Mesenchymal stem cell (in vitro differentiated cells and primary cell): ENCODE measurements around the gene HNMT.

Source experiments
- DNase-seq: peaks from one replicate; pipeline ENCODE4 v3.0.0-alpha.2; 2013
- H2AFZ ChIP-seq: one replicate; pipeline ENCODE4 v1.6.1; 2013; ENCODE audit warnings: low read depth, mild to moderate bottlenecking, control low read depth, inconsistent platforms, low read length, moderate library complexity
- H2AK5ac ChIP-seq: 2 replicates; pipeline ENCODE4 v1.6.1; 2013; ENCODE audit warnings: low read length, moderate library complexity, mild to moderate bottlenecking, inconsistent platforms; ENCODE audit not compliant: severe bottlenecking
- H2BK120ac ChIP-seq: one replicate; pipeline ENCODE4 v1.6.1; 2013; ENCODE audit warnings: low read depth, mild to moderate bottlenecking, inconsistent platforms, low read length, moderate library complexity
- H2BK12ac ChIP-seq, 2 experiments: one replicate each; pipeline ENCODE4 v1.6.1; 2013; ENCODE audit warnings: inconsistent platforms in 2 of 2, low read length in 2 of 2, mild to moderate bottlenecking in 2 of 2, moderate library complexity in 2 of 2, control low read depth in 1 of 2
- H2BK15ac ChIP-seq: one replicate; pipeline ENCODE4 v1.6.1; 2013; ENCODE audit warnings: mild to moderate bottlenecking, low read depth, inconsistent platforms; ENCODE audit not compliant: poor library complexity, severe bottlenecking
- H2BK5ac ChIP-seq: 2 replicates; pipeline ENCODE4 v1.6.1; 2013; ENCODE audit warnings: low read depth, mild to moderate bottlenecking, low read length, control low read depth, inconsistent platforms; ENCODE audit not compliant: poor library complexity, severe bottlenecking
- H3K14ac ChIP-seq, 2 experiments: one replicate each; pipeline ENCODE4 v1.6.1; 2013; ENCODE audit warnings: inconsistent platforms in 2 of 2, low read length in 2 of 2, control low read depth in 1 of 2, mild to moderate bottlenecking in 1 of 2, moderate library complexity in 1 of 2
- H3K18ac ChIP-seq, 2 experiments: one replicate each; pipeline ENCODE4 v1.6.1; 2013; ENCODE audit warnings: inconsistent platforms in 2 of 2, low read length in 2 of 2, control low read depth in 1 of 2, low read depth in 1 of 2, mild to moderate bottlenecking in 1 of 2
- H3K23ac ChIP-seq, 2 experiments: one replicate each; pipeline ENCODE4 v1.6.1; 2013; ENCODE audit warnings: inconsistent platforms in 2 of 2, low read length in 2 of 2, mild to moderate bottlenecking in 2 of 2, moderate library complexity in 2 of 2, control low read depth in 1 of 2
- H3K27ac ChIP-seq: 2 replicates; pipeline ENCODE4 v1.5.1; 2013; ENCODE audit warnings: mild to moderate bottlenecking, moderate library complexity, low read length, control low read depth, inconsistent platforms; ENCODE audit not compliant: poor library complexity, severe bottlenecking
- H3K27me3 ChIP-seq, 2 experiments: 2 replicates each; pipeline versions ENCODE4 v1.6.1 to v1.7.0; 2013; ENCODE audit warnings: low read length in 2 of 2, mild to moderate bottlenecking in 2 of 2, moderate library complexity in 2 of 2, control low read depth in 1 of 2, inconsistent platforms in 1 of 2; ENCODE audit not compliant: control insufficient read depth in 1 of 2, insufficient read depth in 1 of 2
- H3K36me3 ChIP-seq, 2 experiments: 2 replicates each; pipeline versions ENCODE4 v1.6.1 to v1.7.0; 2013; ENCODE audit warnings: low read length in 2 of 2, control low read depth in 1 of 2, inconsistent platforms in 1 of 2, low read depth in 1 of 2, mild to moderate bottlenecking in 1 of 2; ENCODE audit not compliant: insufficient read depth in 2 of 2, control insufficient read depth in 1 of 2
- H3K4ac ChIP-seq, 2 experiments: one replicate each; pipeline ENCODE4 v1.6.1; 2013; ENCODE audit warnings: inconsistent platforms in 2 of 2, low read length in 2 of 2, mild to moderate bottlenecking in 2 of 2, moderate library complexity in 2 of 2, control low read depth in 1 of 2, low read depth in 1 of 2
- H3K4me1 ChIP-seq: 2 replicates; pipeline ENCODE4 v1.6.1; 2013; ENCODE audit warnings: low read depth, low read length, control low read depth; ENCODE audit not compliant: control insufficient read depth, insufficient read depth
- H3K4me2 ChIP-seq: 2 replicates; pipeline ENCODE4 v1.6.1; 2013; ENCODE audit warnings: low read length, mild to moderate bottlenecking, inconsistent platforms; ENCODE audit not compliant: poor library complexity, severe bottlenecking
- H3K4me3 ChIP-seq, 2 experiments: 2 replicates each; pipeline versions ENCODE4 v1.5.1 to v1.7.0; 2013; ENCODE audit warnings: low read length in 2 of 2, mild to moderate bottlenecking in 2 of 2, control low read depth in 1 of 2, low read depth in 1 of 2; ENCODE audit not compliant: insufficient read depth in 1 of 2
- H3K79me1 ChIP-seq: replicated peaks from 2 replicates; pipeline ENCODE4 v1.6.1; 2013; ENCODE audit warnings: mild to moderate bottlenecking, control low read depth, low read length, inconsistent platforms; ENCODE audit not compliant: poor library complexity, severe bottlenecking
- H3K9ac ChIP-seq: 2 replicates; pipeline ENCODE4 v1.7.0; 2013; ENCODE audit warnings: mild to moderate bottlenecking, low read length, moderate library complexity
- H3K9me3 ChIP-seq: 2 replicates; pipeline ENCODE4 v1.7.0; 2013; ENCODE audit warnings: mild to moderate bottlenecking, low read length; ENCODE audit not compliant: control insufficient read depth
- H4K8ac ChIP-seq: one replicate; pipeline ENCODE4 v1.6.1; 2013; ENCODE audit warnings: inconsistent platforms, mild to moderate bottlenecking, low read length, moderate library complexity
- H4K91ac ChIP-seq: one replicate; pipeline ENCODE4 v1.6.1; 2013; ENCODE audit warnings: mild to moderate bottlenecking, low read length, inconsistent platforms
- WGBS: methylation state at CpG from one replicate; pipeline ENCODE4 v1.1.7; 2013; ENCODE audit warnings: mixed read lengths; 5-methylcytosine and 5-hydroxymethylcytosine counted together

HNMT gene

GRCh38 chr2:137957033-137957432 is 7.2 kb upstream of the HNMT start:
- no peak overlapping the region for H3K14ac ChIP-seq
- H3K9me3 ChIP-seq: no peaks in the 10 kb centered on the region
- no peak overlapping the region for H3K9ac ChIP-seq
- no peak overlapping the region for H2BK120ac ChIP-seq
- no peak overlapping the region for H2BK15ac ChIP-seq
- H4K8ac ChIP-seq: no peak overlapping the region
- no peaks in the 10 kb centered on the region for H3K79me1 ChIP-seq
- no peak overlapping the region for H3K18ac ChIP-seq
- H2AFZ ChIP-seq: no peak overlapping the region
- no peak overlapping the region for H2BK12ac ChIP-seq
- no peak overlapping the region for H2AK5ac ChIP-seq
- H3K4me1 ChIP-seq: peaks cover 3% of the 10 kb centered on the region
- peak; percentile 83 for DNase-seq
- no peaks in the 10 kb centered on the region for H3K36me3 ChIP-seq
- no peak overlapping the region for H3K23ac ChIP-seq
- no peak overlapping the region for H3K4me2 ChIP-seq
- H3K4ac ChIP-seq: no peak overlapping the region
- H3K4me3 ChIP-seq: no peak overlapping the region
- no peak overlapping the region for H2BK5ac ChIP-seq
- no peaks in the 10 kb centered on the region for H3K27me3 ChIP-seq
- no CpG with 5 or more reads among the region's 1 CpG for WGBS
- H4K91ac ChIP-seq: no peak overlapping the region
- H3K27ac ChIP-seq: no peak overlapping the region

GRCh38 chr2:137959166-137959565 is 5.1 kb upstream of the HNMT start:
- no peak for DNase-seq
- Histone ChIP-seq H3K4me2 (no peak overlapping the region), H3K4me3 (no peak overlapping the region), H2AFZ (no peak overlapping the region), H3K18ac (no peak overlapping the region), H3K4ac (no peak overlapping the region), H2AK5ac (no peak overlapping the region), H3K27me3 (no peaks in the 10 kb centered on the region), H3K9me3 (no peaks in the 10 kb centered on the region), H4K91ac (no peak overlapping the region), H2BK120ac (no peak overlapping the region), H3K27ac (no peak overlapping the region), H3K14ac (no peak overlapping the region), H3K79me1 (peaks cover 1% of the 10 kb centered on the region), H3K23ac (no peak overlapping the region), H3K36me3 (no peaks in the 10 kb centered on the region), H3K4me1 (peaks cover 3% of the 10 kb centered on the region), H4K8ac (no peak overlapping the region), H3K9ac (no peak overlapping the region), H2BK5ac (no peak overlapping the region), H2BK12ac (no peak overlapping the region), H2BK15ac (no peak overlapping the region)
- WGBS: no CpG with 5 or more reads among the region's 1 CpG

GRCh38 chr2:137960223-137960622 is 4.0 kb upstream of the HNMT start:
- H2BK12ac ChIP-seq: no peak overlapping the region
- H3K14ac ChIP-seq: no peak overlapping the region
- H2AK5ac ChIP-seq: no peak overlapping the region
- no peak overlapping the region for H3K4ac ChIP-seq
- H4K8ac ChIP-seq: no peak overlapping the region
- H3K4me1 ChIP-seq: peaks cover 3% of the 10 kb centered on the region
- H3K18ac ChIP-seq: no peak overlapping the region
- no peaks in the 10 kb centered on the region for H3K36me3 ChIP-seq
- H2BK5ac ChIP-seq: no peak overlapping the region
- no peak for DNase-seq
- no peak overlapping the region for H2BK15ac ChIP-seq
- no peak overlapping the region for H2BK120ac ChIP-seq
- H3K4me2 ChIP-seq: no peak overlapping the region
- H3K79me1 ChIP-seq: peaks cover 1% of the 10 kb centered on the region
- no peak overlapping the region for H4K91ac ChIP-seq
- H2AFZ ChIP-seq: no peak overlapping the region
- H3K27ac ChIP-seq: no peak overlapping the region
- H3K4me3 ChIP-seq: no peak overlapping the region
- H3K9me3 ChIP-seq: no peaks in the 10 kb centered on the region
- H3K23ac ChIP-seq: no peak overlapping the region
- 76% methylated on average over 4 of the region's 4 CpGs for WGBS
- no peak overlapping the region for H3K9ac ChIP-seq
- H3K27me3 ChIP-seq: no peaks in the 10 kb centered on the region

- Histone ChIP-seq H3K4me3 (no peak overlapping the region), H3K27ac (no peak overlapping the region), H2BK15ac (no peak overlapping the region), H2BK5ac (no peak overlapping the region), H3K36me3 (no peaks in the 10 kb centered on the region), H3K79me1 (peaks cover 1% of the 10 kb centered on the region), H3K14ac (no peak overlapping the region), H3K27me3 (no peaks in the 10 kb centered on the region), H3K9ac (no peak overlapping the region), H2BK12ac (no peak overlapping the region), H3K9me3 (no peaks in the 10 kb centered on the region), H2AFZ (no peak overlapping the region), H3K4ac (no peak overlapping the region), H2AK5ac (no peak overlapping the region), H2BK120ac (no peak overlapping the region), H3K4me2 (no peak overlapping the region), H4K91ac (no peak overlapping the region), H4K8ac (no peak overlapping the region), H3K18ac (no peak overlapping the region), H3K23ac (no peak overlapping the region), H3K4me1 (no peaks in the 10 kb centered on the region)
- no peak for DNase-seq
These were observed 2.7 kb upstream of the HNMT start for GRCh38 chr2:137961602-137962001.
